ENCODE data around the gene AMZ1.
"Not testable (repeated sequence)": the region's sequence is repeated elsewhere in the genome, so short reads cannot be mapped to it uniquely, and the experiment has no call there.

The AMZ1 gene

DNA sequence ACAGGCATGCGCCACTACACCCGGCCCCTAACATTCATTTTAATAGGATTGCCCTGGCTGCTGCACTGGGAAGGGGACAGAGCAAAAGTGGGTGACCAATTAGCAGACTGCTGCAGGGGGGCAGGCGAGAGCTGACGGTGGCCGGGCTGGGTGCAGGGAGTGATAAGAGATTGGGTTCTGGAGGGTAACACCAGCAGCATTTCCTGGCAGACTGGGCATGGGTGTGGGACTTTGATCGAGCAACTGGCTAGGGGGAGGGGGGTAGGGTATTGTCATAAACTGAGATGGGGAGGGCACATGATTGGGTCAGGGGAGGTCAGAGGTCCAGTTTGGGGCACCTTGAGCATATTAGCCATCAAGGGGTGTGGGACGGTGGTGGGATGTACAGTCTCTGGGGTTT, 20.2 kb upstream of the AMZ1 start:
- DNase-seq (ENCODE audit: low read depth, low spot score): no peak

DNA sequence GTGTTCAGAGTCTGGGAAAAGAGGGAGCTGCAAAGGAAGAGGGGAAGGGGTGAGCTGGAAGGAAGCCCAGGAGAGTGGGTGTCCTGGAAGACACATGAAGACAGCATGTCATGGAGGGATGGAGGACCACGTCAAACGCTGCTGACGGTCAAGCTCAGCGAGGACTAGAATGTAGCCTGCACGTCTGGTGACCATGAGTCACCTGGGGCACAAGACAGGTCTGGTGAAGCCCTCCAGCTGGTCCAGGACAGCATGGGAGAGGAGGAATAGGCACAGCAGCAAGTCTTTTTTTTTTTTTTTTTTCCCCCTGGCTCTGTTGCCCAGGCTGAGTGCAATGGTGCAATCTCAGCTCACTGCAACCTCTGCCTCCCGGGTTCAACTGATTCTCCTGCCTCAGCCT, 19.6 kb upstream of the AMZ1 start:
- no peak for DNase-seq (ENCODE audit: low read depth, low spot score)

DNA sequence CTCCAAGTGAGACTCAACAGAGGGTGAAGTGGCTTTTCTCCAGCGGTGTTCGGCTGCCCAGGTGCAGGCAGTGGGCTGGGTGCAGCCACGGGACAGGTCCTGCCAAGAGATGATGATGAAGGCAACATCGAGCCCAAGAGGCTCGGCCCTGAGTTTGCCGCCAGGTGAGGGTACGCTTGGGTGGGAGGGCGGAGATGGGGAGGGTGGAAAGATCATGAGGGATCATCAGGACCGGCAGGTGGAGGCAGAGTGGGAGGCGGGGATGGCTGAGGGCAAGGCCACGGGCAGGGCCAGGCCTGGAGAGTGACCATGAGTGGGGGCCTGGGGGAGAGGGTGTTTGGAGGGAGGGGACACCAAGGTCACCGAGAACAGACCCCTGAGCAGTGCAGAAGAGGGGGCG, 17.8 kb upstream of the AMZ1 start:
- DNase-seq (ENCODE audit: low read depth, low spot score): no peak

DNA sequence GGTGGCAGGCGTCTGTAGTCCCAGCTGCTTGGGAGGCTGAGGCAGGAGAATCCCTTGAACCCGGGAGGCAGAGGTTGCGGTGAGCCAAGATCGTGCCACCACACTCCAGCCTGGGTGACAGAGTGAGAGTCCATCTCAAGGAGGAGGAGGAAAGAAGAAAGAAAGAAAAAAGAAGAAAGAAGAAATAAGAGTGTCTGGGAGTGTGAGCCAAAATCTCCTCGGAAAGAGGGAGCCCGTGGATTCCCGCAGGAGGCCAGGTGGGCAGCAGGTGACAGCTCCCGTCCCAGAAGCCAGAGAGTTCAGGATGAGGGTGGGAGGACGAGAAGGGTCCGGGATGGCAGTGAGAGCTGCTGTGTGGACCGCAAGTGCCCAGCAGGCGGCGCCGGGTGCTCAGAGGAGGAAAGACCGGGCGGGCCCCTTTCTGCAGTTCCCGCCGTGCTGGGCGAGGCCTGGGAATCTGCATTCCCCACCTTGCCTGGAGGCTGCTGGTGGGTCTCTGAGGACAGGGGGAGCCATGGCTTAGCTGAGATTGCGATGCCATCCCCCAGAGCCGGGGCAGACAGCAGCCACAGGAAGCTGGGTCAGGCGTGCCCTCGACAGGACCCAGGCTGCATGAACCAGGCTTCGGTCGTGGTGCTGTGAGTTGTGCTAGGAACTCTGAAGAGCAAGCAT, 17.1 kb upstream of the AMZ1 start:
- no peak for DNase-seq (ENCODE audit: low read depth, low spot score)

DNA sequence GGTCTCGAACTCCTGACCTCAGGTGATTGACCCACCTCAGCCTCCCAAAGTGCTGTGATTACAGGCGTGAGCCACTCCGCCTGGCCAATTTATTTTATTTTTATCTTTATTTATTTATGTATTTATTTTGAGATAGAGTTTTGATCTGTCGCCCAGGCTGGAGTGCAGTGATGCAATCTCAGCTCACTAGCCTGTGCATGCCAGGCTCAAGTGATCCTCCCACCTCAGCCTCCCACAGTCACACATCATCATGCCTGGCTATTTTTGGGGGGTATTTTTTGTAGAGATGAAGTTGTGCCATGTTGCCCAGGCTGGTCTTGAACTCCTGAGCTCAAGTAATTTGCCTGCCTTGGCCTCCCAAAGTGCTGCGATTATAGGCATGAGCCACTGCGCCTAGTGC, 14.8 kb upstream of the AMZ1 start:
- not testable (repeated sequence) for DNase-seq (ENCODE audit: low read depth, low spot score)

DNA sequence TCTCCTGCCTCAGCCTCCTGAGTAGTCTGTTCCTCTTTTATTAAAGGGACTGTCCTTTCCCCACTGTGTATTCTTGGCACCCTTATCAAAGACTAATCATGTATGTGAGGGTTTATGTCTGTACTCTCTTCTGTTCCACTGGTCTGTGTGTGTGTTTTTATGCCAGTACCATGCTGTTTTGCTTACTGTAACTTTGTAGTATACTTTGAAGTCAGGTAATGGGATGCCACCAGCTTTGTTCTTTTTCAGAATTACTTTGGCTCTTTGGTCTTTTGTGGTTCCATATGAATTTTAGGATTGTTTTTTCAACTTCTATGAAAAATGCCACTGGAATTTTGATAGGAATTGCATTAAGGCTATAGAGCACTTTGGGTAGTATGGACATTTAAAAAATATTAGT, 14.1 kb upstream of the AMZ1 start:
- no peak for DNase-seq (ENCODE audit: low read depth, low spot score)

DNA sequence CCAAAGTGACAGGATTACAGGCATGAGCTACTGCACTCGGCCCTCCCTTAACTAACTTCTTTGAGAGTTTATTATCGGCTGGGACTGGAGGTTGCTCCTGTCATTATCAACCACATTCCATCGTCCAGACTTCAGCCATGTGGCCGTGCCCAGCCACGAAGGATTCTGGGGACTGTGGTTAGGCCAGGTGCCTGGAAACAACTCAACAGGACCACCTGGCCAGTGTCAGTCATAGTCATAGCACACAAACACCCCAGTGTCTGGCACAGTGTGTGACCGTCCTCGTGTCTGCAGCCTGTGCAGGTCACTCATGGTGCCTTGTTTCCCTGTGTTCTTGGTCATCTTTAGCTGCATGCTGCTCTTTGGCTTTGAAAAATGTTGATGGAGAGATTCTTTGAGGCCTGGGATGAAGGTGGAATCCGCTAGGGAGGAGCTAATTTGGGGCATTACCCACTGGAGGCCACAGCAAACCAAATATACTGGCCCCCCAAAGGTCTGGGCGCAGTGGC, 12.7 kb upstream of the AMZ1 start:
- no peak for DNase-seq (ENCODE audit: low read depth, low spot score)

DNA sequence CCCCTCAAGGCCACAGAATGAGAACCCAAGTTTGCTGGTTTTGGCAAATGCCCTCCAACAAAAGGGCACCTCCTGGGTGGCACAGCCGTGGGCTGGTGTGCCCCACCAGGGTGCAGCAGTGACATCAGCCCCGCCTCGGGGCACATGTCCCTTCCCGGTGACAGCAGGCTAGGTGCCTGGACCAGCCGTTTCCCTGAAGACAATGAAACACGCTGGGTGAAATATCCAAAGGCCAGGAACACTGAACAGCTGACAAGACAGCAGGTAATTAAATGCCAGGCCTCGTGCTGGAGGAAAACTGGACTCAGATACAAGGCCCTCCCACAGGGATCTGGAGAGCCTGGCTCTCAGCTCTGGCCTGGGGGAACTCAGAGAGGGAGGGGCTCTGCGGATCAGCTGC, 11.4 kb upstream of the AMZ1 start:
- not testable (repeated sequence) for DNase-seq (ENCODE audit: low read depth, low spot score)

DNA sequence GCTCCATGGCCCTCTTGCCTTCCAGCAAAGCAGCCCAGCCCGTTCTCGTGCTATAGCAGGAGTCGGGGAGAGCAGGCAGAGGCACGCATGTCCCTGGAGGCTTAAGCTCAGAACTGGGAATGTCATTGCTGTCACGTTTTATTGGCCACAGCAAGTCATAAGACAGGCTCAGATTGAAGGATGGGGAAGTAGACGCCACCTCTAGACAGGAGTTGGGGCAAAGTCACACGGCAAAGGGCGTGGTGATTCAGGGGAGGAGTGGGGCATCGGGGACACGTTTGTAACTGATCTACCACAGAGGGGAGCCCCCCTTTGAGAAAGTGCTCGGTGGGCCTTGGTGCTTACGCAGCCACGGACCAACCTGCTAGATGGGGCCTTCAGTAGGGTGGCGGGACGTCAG, 9.5 kb upstream of the AMZ1 start:
- DNase-seq (ENCODE audit: low read depth, low spot score): not testable (repeated sequence)

DNA sequence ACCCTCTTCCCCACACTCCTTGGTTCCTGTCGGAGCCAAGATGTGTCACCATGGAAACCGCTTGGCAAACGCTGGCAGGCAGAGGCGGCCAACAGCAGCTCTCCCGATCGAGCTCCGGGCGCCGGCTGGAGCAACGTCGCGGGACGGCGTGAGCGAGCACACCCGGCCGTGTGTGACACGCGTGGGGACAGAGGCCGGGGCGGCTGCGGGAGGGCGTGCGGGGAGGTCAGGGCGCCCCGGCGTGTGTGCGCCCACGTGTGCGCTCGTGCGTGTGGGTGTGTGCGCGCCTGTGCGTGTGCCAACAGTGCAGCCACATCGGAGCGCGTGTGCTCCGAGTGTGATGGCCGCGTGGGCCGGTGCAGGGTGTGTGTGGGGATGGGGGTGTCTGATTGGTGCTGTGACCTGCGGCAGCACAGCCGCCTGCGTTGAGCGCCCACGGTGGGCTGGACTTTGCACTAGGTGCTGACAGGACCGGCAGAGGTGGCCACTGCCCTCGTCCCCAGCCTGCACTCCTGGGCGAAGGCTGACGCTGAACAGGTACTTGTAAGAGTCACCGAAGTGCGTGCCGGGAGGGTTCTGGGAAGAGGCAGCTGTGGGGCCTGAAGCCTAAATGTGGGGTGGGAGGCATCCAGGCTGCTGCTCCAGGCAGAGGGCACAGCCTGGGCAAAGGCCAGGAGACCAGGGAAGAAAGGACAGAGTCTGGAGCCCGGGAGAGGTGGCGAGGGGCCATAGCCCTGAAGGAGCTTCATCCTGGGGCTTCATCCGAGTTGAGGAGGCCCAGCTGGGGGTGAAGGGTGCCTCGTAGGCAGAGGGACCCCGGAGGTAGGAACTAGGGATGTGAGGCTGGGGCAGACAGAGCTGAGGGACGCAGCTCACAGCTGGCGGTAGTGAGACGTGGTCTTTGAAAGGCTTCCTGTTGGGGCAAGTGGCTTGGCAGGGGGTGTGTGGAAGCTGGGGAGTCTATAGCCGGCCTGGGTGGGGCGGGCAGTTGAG, 8.6 kb upstream of the AMZ1 start:
- not testable (repeated sequence) for DNase-seq (ENCODE audit: low read depth, low spot score)

DNA sequence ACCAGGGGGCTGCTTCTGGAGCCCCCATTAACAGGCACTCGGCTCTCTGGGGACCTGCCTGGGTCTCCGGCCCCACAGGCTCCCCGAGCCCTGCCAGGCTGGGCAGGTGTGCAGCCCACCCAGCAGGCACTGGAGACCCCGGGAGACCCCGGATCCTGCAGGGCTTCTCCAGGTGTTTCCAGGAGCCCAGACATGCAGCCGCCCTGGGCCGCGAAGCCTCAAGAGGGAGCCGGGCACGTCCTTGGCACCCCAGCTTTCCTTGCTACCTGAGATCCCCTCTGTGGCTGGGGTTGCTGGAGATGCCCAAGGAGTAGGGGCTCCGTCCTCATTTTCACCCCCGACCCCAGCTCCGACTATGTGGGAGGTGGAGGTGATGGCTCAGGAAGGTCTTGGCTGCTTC, 7.7 kb upstream of the AMZ1 start:
- no peak for DNase-seq (ENCODE audit: low read depth, low spot score)

DNA sequence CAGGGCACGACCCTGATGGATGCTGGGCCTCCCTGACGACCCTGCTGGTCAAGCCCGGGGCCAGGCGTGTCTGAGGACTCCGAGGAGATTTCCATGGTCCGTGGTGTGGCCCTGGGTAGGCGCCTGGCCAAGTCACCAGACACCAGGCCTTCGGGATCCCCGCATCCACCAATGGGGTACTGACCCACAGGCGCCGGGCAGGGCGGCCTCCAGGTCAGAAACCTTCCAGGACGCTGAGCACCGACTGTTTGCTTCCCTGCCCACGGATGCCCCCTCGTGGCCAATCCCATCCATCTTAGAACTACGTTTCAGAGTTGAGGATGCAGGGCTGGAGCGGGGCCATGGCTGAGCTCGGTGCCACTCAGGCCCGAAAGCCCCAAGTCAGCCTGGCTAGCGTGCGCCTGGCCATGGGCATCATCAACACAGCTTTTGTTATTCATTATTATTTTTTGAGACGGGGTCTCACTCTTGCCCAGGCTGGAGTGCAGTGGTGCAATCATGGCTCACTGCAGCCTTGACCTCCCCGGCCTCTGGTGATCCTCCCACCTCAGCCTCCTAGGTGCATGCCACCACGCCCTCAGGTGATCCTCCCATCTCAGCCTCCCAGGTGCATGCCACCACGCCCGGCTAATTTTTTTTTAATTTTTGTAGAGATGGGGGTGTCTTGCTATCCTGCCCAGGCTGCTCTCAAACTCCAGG, 7.1 kb upstream of the AMZ1 start:
- no peak for DNase-seq (ENCODE audit: low read depth, low spot score)

DNA sequence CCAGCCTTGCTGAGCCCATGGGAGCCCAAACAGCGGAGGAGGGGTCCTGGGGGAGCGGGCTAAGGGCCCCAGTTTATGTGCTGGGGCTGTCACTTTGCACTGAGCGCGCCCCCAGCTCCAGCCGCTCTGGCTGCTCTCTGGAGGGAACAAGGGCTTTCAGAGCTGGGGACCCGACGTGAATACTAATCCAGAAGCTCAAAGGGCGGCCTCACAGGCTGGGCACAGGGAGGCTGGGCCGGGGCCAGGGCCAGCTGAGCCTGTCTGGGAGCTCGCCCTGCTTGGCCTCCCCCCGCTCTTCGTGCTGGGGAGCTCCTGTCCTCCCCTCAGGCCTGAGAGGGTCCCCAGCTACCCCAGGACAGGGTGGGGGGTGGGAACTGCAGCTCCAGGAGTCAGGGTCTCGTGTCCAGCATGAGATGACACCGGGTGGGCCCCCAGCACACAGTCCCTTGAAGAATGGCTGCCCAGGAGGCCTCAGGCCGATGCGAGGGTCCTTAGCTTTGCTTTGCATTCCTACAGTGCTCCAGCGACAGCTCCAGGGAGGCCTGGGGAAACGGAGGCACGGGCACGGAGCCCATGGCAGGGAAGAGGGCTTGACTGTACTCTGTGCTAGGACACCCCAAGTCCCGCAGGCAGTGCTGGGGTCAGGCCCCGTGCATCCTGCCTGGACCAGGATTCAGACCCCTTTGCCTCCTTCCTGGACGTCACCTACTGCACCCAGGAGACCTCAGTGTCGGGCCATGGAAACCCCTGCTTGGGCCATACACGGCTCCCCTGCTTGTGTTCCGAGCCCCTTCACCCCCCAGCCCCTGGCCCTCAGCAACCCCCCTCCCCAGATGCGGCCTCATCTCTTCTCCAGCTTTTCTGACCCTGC, 5.8 kb upstream of the AMZ1 start:
- no peak for DNase-seq (ENCODE audit: low read depth, low spot score)

DNA sequence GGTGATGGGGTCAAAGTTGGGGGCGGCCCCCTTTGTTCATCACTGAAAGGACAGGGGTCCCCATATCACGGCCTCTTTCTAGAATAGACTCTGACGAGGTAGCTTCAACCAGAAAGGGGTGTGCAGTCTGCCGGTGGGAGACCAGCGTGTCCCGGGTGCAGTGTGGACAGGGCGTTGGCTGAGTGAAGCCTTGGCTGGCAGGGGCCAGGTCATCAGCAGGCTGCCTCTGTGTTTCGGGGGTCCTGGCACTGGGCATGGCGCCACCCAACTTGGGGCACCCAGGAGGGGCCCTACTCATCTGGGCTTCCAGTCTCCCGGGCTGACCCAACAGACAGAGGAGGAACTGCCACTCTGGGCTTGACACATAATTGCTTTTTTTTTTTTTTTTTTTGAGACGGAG, 3.5 kb upstream of the AMZ1 start:
- no peak for DNase-seq (ENCODE audit: low read depth, low spot score)

DNA sequence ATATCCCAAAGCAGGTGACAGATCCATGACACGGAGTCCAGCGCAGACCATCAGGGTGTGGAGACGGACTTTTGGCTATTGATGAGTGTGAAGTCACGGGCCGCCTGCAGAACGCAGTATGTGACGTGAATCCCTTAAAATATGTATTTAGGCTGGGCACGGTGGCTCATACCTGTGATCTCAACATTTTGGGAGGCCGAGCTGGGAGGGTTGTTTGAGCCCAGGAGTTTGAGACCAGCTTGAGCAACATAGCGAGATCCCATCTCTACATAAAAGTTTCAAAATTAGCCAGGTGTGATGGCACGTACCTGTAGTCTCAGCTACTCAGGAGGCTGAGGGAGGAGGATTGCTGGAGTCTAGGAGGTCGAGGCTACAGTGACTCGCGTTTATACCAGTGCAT, 1.9 kb upstream of the AMZ1 start:
- DNase-seq (ENCODE audit: low read depth, low spot score): no peak

DNA sequence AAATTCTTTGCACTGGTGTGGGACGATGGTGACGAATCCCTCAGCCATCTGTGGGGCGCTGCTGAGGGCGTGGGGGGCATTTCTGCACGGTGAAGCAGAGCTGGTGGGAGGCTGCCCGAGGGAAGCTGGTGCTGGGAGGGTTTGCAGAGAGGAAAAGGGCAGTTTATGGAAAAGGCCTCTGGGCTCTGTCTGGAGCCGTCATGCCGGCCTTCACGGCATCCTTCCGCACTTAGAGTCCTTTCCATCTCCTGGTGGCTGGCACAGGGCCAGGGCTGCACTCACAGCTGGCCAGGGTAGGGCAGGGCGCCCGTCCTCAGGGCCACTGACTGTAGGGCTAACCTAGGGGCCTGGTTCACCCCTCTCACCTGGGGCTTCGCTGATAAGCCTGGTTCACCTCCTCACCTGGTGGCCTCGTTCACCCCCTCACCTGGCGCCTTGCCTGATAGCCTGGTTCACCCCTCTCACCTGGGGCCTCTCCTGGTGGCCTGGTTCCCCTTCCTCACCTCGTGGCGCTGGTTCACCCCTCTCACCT, 598 bp upstream of the AMZ1 start:
- DNase-seq (ENCODE audit: low read depth, low spot score): no peak

DNA sequence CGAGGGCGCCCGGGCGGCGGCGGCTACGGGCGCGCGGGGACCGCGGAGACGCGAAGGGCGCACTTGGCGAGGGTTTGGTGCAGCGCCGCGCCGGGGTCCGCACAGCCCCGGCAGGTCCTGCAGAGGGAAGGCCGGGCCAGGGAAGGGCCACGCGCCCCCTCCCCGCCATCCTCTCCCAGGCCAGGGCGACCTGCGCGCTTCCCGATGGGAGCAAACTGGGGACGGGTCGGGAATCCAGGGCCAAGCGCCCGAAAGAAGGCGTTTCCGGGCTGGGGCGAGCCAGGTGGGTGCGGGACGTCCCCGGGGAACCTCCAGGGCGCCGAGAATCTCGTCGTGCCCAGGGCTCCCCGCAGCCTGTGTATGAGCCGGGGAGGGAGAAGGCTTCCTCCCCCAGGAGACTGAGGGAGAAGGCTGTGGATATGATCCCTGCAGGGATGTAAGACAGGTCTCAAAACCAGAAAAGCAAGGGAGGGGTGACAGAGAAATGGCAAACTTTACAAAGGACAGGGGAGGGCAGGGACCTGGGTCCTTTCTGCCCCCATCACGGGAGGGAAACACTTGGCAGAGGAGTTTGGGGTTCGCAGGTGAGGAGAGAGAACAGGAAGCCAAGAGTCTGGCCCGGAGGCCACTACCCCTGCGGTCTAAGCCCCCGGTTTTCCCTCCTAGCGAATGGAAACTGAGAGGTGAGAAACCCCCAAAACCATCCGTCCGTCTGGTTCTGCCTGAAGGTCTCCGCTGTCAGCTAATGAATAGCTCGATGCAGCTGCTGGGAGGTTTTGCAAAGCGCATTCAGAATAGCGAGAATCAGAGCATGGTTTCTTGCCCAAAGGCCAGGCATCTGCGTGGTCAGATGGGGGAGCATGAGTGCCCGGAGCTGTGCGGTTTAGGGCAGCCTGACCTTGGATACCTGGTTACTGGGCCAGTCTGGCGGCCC, 674 bp downstream of the AMZ1 start:
- DNase-seq (ENCODE audit: low read depth, low spot score): no peak

DNA sequence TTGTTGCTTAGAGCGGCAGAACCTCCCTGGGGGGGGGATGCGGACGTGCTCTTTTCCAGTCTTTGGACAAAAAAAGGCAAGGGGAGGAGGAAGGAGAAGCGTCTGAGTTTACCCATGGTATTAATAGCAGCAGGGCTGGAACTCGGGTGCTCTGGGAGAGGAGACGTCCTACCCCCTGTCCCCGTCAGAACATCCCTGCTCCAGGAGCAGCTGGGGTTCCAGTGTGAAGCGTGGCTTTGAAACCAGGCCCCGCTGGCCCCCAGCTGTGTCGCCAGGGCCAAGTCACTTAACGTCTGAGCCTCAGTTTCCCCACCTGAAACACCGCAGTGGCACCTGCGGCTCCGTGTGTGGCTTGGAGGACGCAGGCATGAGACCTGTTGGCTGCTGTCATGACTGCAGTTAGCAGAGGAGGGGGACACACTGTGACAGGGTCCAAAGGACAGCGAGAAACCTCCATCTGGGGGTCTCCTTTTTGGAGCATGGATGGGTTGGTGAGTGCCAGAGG, 1.4 kb downstream of the AMZ1 start:
- DNase-seq (ENCODE audit: low read depth, low spot score): no peak

DNA sequence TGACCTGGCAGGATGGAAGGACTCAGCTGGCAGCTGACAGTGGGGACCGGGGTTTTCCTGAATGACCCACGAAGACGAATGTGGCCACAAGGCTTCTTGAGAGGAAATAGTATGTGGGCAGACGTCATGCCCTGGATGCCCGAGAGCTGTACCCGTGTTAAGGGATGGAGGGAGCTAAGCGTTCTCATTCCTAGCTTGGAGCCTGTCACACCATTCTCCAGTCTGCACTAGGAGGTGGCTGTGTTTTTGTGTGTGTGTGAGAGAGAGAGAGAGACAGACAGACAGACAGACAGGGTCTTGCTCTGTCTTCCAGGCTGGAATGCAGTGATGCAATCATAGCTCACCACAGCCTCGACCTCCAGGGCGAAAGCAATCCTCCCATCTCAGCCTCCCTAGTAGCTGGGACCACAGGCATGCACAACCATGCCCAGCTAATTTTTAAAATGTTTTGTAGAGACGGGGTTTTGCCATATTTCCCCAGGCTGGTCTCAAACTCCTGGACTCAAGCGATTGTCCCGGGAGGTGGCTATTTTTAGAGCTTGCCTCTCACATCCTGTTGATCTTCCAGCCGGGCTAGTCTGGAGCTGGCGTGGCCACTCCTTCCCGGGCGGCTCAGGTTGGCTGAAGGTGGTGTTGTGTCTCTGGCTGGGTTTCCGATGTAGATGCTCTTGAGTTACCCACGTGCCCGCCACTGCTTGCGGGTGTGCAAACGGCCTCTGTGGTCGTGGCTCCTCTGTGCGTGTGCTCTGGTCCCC, 2.1 kb downstream of the AMZ1 start:
- DNase-seq (ENCODE audit: low read depth, low spot score): no peak

All from brain pericyte (primary cell).